ENCODE measurements around the gene SHQ1. TPM values are rescaled to one million over a fixed set of nuclear protein-coding genes. Genes with fewer than 3 reads are reported as not detected.
"Not testable (repeated sequence)": the region's sequence is repeated elsewhere in the genome, so short reads cannot be mapped to it uniquely, and the experiment has no call there.

Gene SHQ1
- total RNA-seq, 2 donors from 2014 or later, result 21.5 to 22.0 TPM

GRCh38 chr3:72732666-72733345 lies 115.4 kb downstream of the SHQ1 start:
- DNase-seq; ATAC-seq; intact Hi-C loops (cut with DNase I, micrococcal nuclease): not testable (repeated sequence)

DNA sequence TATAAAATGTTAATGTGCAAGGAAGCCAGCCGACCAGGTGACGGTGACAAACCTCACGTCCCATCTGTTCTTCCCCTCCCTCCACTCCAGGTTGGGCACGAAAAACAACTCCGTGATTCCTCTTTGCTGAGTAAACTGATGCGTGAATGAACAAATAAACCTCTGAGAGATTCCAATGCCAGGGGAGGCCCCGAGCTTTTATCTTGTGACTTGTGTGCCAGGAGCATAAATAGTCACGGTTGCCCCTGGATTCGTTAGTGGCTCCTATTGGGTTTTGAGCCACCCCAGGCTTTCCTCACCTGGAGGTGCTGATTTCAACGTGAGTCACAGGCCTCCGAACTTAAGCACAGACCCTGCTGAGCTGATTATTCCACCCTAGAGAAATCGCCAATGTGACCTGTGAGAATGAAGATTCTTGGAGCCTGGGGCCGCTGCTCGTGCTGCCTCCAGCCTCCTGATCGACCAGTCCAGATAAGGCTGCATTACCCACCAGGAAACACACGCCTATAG lies 119.2 kb downstream of the SHQ1 start:
- DNase-seq, result no peak
- intact Hi-C loops (cut with DNase I, micrococcal nuclease), result no loop called here
- peak; percentile 21 for ATAC-seq

DNA sequence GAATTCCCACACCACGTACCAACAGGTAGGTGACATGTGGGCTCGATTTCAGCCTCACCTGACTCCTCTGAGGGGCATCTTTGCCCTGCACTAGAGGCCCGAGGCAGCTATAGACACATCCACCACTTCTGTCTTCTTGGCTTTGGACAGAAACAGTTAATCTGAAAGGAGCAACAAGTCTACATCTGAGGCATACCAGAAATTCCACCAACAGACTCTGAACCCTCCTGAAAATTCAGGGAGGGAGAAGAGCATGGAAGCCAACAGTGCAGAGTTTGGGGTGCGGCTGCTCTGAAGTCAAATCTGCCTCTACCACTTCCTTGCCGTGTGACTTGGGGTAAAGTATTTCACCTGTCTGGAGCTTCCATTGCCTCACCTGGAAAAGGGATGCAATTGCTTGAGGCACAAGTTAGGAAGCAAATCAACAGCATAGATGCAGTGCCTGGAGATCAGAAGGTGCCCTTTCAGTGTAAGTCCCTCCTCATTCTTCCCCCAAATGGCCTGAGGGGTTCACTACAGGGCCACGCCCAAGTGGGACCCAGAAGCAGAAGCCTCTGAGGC lies 119.8 kb downstream of the SHQ1 start:
- intact Hi-C loops (cut with DNase I, micrococcal nuclease), result no loop called here
- DNase-seq (no peak), ATAC-seq (no peak)

- ATAC-seq (no peak), DNase-seq (no peak)
- intact Hi-C loops (cut with DNase I, micrococcal nuclease), result no loop called here
Measured at GRCh38 chr3:72727726-72728125, 120.5 kb downstream of the SHQ1 start.

DNA sequence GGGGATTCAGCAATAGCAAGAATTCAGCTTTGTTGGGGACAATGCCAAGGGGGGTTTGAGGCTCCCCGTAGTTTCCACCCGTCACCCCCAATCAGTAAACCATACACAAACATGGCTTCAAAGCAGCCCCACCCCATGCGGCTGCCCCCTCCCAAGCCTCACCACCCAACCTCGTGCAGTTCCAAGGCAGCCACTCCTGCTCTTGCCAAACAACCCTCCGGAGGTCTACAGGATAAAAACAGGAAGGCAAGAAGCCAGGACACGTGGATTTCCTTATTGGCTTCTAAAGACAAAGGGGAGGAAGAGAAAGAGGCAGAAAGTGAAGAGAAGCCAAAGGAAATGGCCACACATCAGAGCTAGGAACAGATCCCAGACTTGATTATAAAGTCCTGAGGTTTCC lies 121.1 kb downstream of the SHQ1 start:
- intact Hi-C loops (cut with DNase I, micrococcal nuclease), result no loop called here
- ATAC-seq, result peak; percentile 47
- no peak for DNase-seq

GRCh38 chr3:72725229-72725628 lies 123.0 kb downstream of the SHQ1 start:
- intact Hi-C loops (cut with DNase I, micrococcal nuclease), result no loop called here
- ATAC-seq (no peak), DNase-seq (no peak)

- ATAC-seq (no peak), DNase-seq (no peak)
- intact Hi-C loops (cut with DNase I, micrococcal nuclease), result no loop called here
Measured at GRCh38 chr3:72724070-72724469, 124.2 kb downstream of the SHQ1 start.

- peak; percentile 96 for ATAC-seq
- DNase-seq, result peak; percentile 48 to 72
- intact Hi-C loops (cut with DNase I, micrococcal nuclease), result no loop called here
Measured at GRCh38 chr3:72722930-72723726, 125.1 kb downstream of the SHQ1 start.

- DNase-seq, result no peak
- intact Hi-C loops (cut with DNase I, micrococcal nuclease), result no loop called here
- no peak for ATAC-seq
Measured at GRCh38 chr3:72721683-72722381, 126.4 kb downstream of the SHQ1 start.

- ATAC-seq (no peak), DNase-seq (no peak)
- intact Hi-C loops (cut with DNase I, micrococcal nuclease), result no loop called here
Measured at GRCh38 chr3:72720566-72720965, 127.7 kb downstream of the SHQ1 start.

GRCh38 chr3:72719137-72719536 lies 129.1 kb downstream of the SHQ1 start:
- no peak for DNase-seq
- intact Hi-C loops (cut with DNase I, micrococcal nuclease), result no loop called here
- ATAC-seq, result no peak

- intact Hi-C loops (cut with DNase I, micrococcal nuclease); DNase-seq; ATAC-seq: not testable (repeated sequence)
Measured at GRCh38 chr3:72714135-72714534, 134.1 kb downstream of the SHQ1 start.

- intact Hi-C loops (cut with DNase I, micrococcal nuclease); ATAC-seq; DNase-seq: not testable (repeated sequence)
Measured at GRCh38 chr3:72710471-72710870, 137.8 kb downstream of the SHQ1 start.

DNA sequence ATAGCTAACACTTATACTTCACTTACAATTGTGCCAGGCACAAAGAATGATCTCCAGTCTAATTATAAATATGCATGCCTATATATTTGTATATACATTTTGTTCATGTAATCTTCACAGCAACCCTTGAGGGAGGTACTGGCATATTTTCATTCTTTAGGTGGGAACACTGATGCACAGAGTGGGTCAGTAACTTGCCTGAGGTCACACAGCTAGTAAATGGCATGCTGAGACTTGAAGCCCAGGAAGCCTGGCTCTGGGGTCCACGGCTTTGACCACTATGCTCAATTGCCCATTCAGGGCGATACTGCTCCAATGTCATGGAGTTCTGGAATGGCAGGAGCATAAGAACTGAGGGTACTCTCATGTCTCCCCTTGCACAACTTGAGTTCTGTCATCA lies 139.8 kb downstream of the SHQ1 start:
- ATAC-seq, result no peak
- DNase-seq, result no peak
- intact Hi-C loops (cut with DNase I, micrococcal nuclease), result no loop called here

DNA sequence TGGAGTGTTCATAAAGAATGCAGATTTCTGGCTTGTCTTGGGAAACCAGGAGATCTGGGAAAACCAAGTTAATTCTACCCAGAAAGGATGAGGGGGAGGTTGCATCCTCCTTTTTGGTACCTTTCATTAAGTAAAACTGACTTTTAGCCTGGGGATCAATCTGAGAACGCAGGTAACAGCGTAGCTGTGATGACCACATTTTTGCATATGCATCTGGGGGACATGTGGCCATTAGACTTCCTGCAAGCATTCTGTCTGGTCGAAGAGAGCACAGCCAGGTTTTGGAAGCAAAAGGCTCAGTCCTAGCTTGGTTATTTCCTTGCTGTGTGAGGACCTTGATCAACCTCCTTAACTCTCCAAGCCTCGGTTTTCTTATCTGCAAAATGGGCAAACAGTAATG lies 145.2 kb downstream of the SHQ1 start:
- no peak for ATAC-seq
- no peak for DNase-seq
- intact Hi-C loops (cut with DNase I, micrococcal nuclease), result no loop called here

- ATAC-seq, result no peak
- intact Hi-C loops (cut with DNase I, micrococcal nuclease), result no loop called here
Measured at GRCh38 chr3:72702390-72702789, 145.9 kb downstream of the SHQ1 start.

DNA sequence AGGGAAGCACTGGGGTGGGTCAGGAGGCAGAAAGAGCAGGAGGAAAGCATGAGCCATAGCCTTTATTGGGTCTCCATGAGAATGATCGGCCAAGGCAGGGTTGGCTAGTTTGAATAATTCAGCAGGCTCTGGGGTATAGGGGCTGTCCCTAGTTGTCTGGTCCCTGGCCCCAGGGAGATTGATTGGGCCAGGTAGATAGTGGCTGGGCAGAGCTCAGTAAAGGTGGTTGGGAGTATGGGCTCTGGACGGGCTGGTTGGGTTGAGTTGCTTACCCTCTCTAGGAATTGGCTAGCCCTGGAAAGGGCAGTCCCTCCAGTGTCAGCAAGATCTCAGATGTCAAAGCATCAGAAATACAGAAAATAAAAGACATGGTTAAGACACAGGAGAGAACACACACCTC lies 148.1 kb downstream of the SHQ1 start:
- intact Hi-C loops (cut with DNase I, micrococcal nuclease), result no loop called here
- DNase-seq (no peak), ATAC-seq (no peak)

More at GRCh38 chr3:72702390-72702789, 145.9 kb downstream of the SHQ1 start:
- no peak for DNase-seq

GRCh38 chr3:72699631-72700030 lies 148.6 kb downstream of the SHQ1 start:
- no peak for DNase-seq
- intact Hi-C loops (cut with DNase I, micrococcal nuclease), result no loop called here
- ATAC-seq, result no peak
